ENCODE results near the gene EZH1.

Gene EZH1

GRCh38 chr17:42783791-42784138 is 38.9 kb upstream of the EZH1 start:
- DNase-seq (ENCODE audit: low read depth), result no peak
- H3K4me3 ChIP-seq (ENCODE audit: low read depth, low read length), result no peak overlapping the region
- TF ChIP-seq CTCF (IDR thresholded peaks at IDR 0.05; ENCODE audit: control insufficient read depth, extremely low read depth, insufficient read depth), result no peak

- no peak for DNase-seq (ENCODE audit: low read depth)
- TF ChIP-seq CTCF (IDR thresholded peaks at IDR 0.05; ENCODE audit: control insufficient read depth, extremely low read depth, insufficient read depth), result no peak
- H3K4me3 ChIP-seq (ENCODE audit: low read depth, low read length), result no peak overlapping the region
Observed at GRCh38 chr17:42783062-42783790, 38.4 kb upstream of the EZH1 start.

- no peak for TF ChIP-seq CTCF (IDR thresholded peaks at IDR 0.05; ENCODE audit: control insufficient read depth, extremely low read depth, insufficient read depth)
- H3K4me3 ChIP-seq (ENCODE audit: low read depth, low read length), result no peak overlapping the region
- no peak for DNase-seq (ENCODE audit: low read depth)
Observed at GRCh38 chr17:42782166-42783061, 37.6 kb upstream of the EZH1 start.

- DNase-seq (ENCODE audit: low read depth), result no peak
- no peak overlapping the region for H3K4me3 ChIP-seq (ENCODE audit: low read depth, low read length)
- TF ChIP-seq CTCF (IDR thresholded peaks at IDR 0.05; ENCODE audit: control insufficient read depth, extremely low read depth, insufficient read depth), result no peak
Observed at GRCh38 chr17:42781639-42782165, 36.9 kb upstream of the EZH1 start.

GRCh38 chr17:42780851-42781638 is 36.2 kb upstream of the EZH1 start:
- no peak for TF ChIP-seq CTCF (IDR thresholded peaks at IDR 0.05; ENCODE audit: control insufficient read depth, extremely low read depth, insufficient read depth)
- DNase-seq (ENCODE audit: low read depth), result no peak
- no peak overlapping the region for H3K4me3 ChIP-seq (ENCODE audit: low read depth, low read length)

GRCh38 chr17:42779936-42780850 is 35.4 kb upstream of the EZH1 start, which contains the start of gene WNK4:
Gene WNK4, plus strand, starts transcription at chr17:42780610. Its CDS starts 89 bp downstream, at chr17:42780699.
- H3K4me3 ChIP-seq (ENCODE audit: low read depth, low read length), result no peak within 1 kb of the TSS
- no peak for TF ChIP-seq CTCF (IDR thresholded peaks at IDR 0.05; ENCODE audit: control insufficient read depth, extremely low read depth, insufficient read depth)

More at GRCh38 chr17:42779936-42780850, 35.4 kb upstream of the EZH1 start, which contains the start of gene WNK4:
- no peak for DNase-seq (ENCODE audit: low read depth)

Measured in LNCaP clone FGC (cell line).